ENCODE measurements around the gene PCDHGB3.
"Not testable (repeated sequence)": the region's sequence is repeated elsewhere in the genome, so short reads cannot be mapped to it uniquely, and the experiment has no call there.

GRCh38 chr5:141415275-141415618 is 45.2 kb downstream of the PCDHGB3 start:
- TF ChIP-seq CTCF (conservative IDR thresholded peaks at IDR 0.05; ENCODE audit: low read depth, low read length); EZH2 (IDR thresholded peaks at IDR 0.05; ENCODE audit: borderline replicate concordance, low read depth, low read length, poor library complexity, severe bottlenecking): not testable (repeated sequence)
